Glutamatergic neuron (in vitro differentiated cells): Measurements from ENCODE around the gene MCTP1. TPM values are rescaled to one million over a fixed set of nuclear protein-coding genes. Genes with fewer than 3 reads are reported as not detected.

Source experiments
- DNase-seq: peaks from one replicate; pipeline ENCODE4 v3.0.0; 2022
- H3K27ac Mint-ChIP-seq: one replicate; pipeline ENCODE4 v1.8.0; 2020; ENCODE audit warnings: mild to moderate bottlenecking, mixed read lengths, inconsistent platforms; ENCODE audit not compliant: unreplicated experiment
- H3K27me3 Mint-ChIP-seq: one replicate; pipeline ENCODE4 v1.8.0; 2020; ENCODE audit warnings: mild to moderate bottlenecking, moderate library complexity, mixed read lengths, inconsistent platforms; ENCODE audit not compliant: unreplicated experiment
- H3K36me3 Mint-ChIP-seq: one replicate; pipeline ENCODE4 v1.8.0; 2020; ENCODE audit warnings: mild to moderate bottlenecking, mixed read lengths, inconsistent platforms; ENCODE audit not compliant: unreplicated experiment
- H3K4me1 Mint-ChIP-seq: one replicate; pipeline ENCODE4 v1.8.0; 2020; ENCODE audit warnings: mild to moderate bottlenecking, low read depth, mixed read lengths, inconsistent platforms; ENCODE audit not compliant: unreplicated experiment
- H3K4me3 Mint-ChIP-seq: one replicate; pipeline ENCODE4 v1.8.0; 2020; ENCODE audit warnings: mild to moderate bottlenecking, mixed read lengths, inconsistent platforms; ENCODE audit not compliant: unreplicated experiment
- H3K9me3 Mint-ChIP-seq: one replicate; pipeline ENCODE4 v1.8.0; 2020; ENCODE audit warnings: mild to moderate bottlenecking, moderate library complexity, mixed read lengths, inconsistent platforms; ENCODE audit not compliant: unreplicated experiment
- CTCF ChIP-seq: fragments of 200-600 bp; sonication (generic); IDR thresholded peaks from one replicate; pipeline ENCODE4 v1.5.0; 2021; ENCODE audit not compliant: partially characterized antibody, unreplicated experiment
- total RNA-seq: library from RNA; stranded (reverse); fragmentation: NEBNext Ultra II Directional; extraction: Animal tissue kit (Norgen Biotek cat#: 25700); gene quantifications from one replicate; pipeline ENCODE4 v1.2.1, GENCODE V29; 2021; ENCODE audit not compliant: unreplicated experiment

The MCTP1 gene
- total RNA-seq, 1 donor from 2014 or later, result 1.7 TPM

GRCh38 chr5:94661086-94661485 lies 623.8 kb downstream of the MCTP1 start:
- H3K9me3 Mint-ChIP-seq, result peaks cover 14% of the 10 kb centered on the region
- no peak for DNase-seq
- no peak overlapping the region for H3K27ac Mint-ChIP-seq
- no peaks in the 10 kb centered on the region for H3K4me1 Mint-ChIP-seq
- H3K36me3 Mint-ChIP-seq, result peaks cover 14% of the 10 kb centered on the region
- TF ChIP-seq CTCF, result no peak
- no peak overlapping the region for H3K4me3 Mint-ChIP-seq
- no peaks in the 10 kb centered on the region for H3K27me3 Mint-ChIP-seq

- no peak overlapping the region for H3K4me3 Mint-ChIP-seq
- H3K36me3 Mint-ChIP-seq, result peaks cover 17% of the 10 kb centered on the region
- peaks cover 14% of the 10 kb centered on the region for H3K9me3 Mint-ChIP-seq
- DNase-seq, result no peak
- no peak overlapping the region for H3K27ac Mint-ChIP-seq
- no peaks in the 10 kb centered on the region for H3K27me3 Mint-ChIP-seq
- no peak for TF ChIP-seq CTCF
- H3K4me1 Mint-ChIP-seq, result no peaks in the 10 kb centered on the region
Measured at GRCh38 chr5:94660506-94660905, 624.4 kb downstream of the MCTP1 start.

- peaks cover 25% of the 10 kb centered on the region for H3K36me3 Mint-ChIP-seq
- no peak overlapping the region for H3K4me3 Mint-ChIP-seq
- no peak overlapping the region for H3K27ac Mint-ChIP-seq
- no peak for TF ChIP-seq CTCF
- H3K4me1 Mint-ChIP-seq, result no peaks in the 10 kb centered on the region
- DNase-seq, result no peak
- H3K27me3 Mint-ChIP-seq, result no peaks in the 10 kb centered on the region
- H3K9me3 Mint-ChIP-seq, result peaks cover 14% of the 10 kb centered on the region
Measured at GRCh38 chr5:94658272-94658671, 626.6 kb downstream of the MCTP1 start.

Other genes with a start within 250 kb of the MCTP1 start
- not detected for gene FAM81B, start 106.3 kb upstream of the MCTP1 start, total RNA-seq